GM23338 (cell line): ENCODE measurements around the gene RNU1-2. TPM values are rescaled to one million over a fixed set of nuclear protein-coding genes. Genes with fewer than 3 reads are reported as not detected.
A peak's percentile ranks its signal among the peaks of the same experiment; 100 is the strongest.

Experiments used
- ATAC-seq: fragments of 200-7000 bp; cut with Tn5 transposase; 3 replicates; pipeline ENCODE4 v1.9.1; 2020
- DNase-seq: peaks from one replicate; pipeline ENCODE4 v3.0.0-alpha.2; 2015; ENCODE audit warnings: low spot score
- H2AFZ ChIP-seq: fragments of 200-600 bp; sonication (generic); 2 replicates; pipeline ENCODE4 v1.8.0; 2016; ENCODE audit warnings: antibody characterized with exemption, mild to moderate bottlenecking, moderate library complexity
- H3F3A ChIP-seq: fragments of 200-600 bp; sonication (generic); replicated peaks from 2 replicates; pipeline ENCODE4 v1.8.0; 2017; ENCODE audit warnings: antibody characterized with exemption, mixed run types, low read depth
- H3K27ac ChIP-seq: fragments of 200-600 bp; sonication (generic); 2 replicates; pipeline ENCODE4 v1.6.1; 2016; ENCODE audit warnings: low read depth
- H3K27me3 ChIP-seq: fragments of 200-600 bp; sonication (generic); 2 replicates; pipeline ENCODE4 v1.8.0; 2016; ENCODE audit warnings: mild to moderate bottlenecking, mixed run types, moderate library complexity; ENCODE audit not compliant: insufficient read depth
- H3K36me3 ChIP-seq: fragments of 200-600 bp; sonication (generic); 2 replicates; pipeline ENCODE4 v1.8.0; 2016; ENCODE audit warnings: mild to moderate bottlenecking; ENCODE audit not compliant: insufficient read depth
- H3K4me1 ChIP-seq: fragments of 200-600 bp; sonication (generic); 2 replicates; pipeline ENCODE4 v1.8.0; 2016; ENCODE audit warnings: mild to moderate bottlenecking, moderate library complexity; ENCODE audit not compliant: insufficient read depth
- H3K4me2 ChIP-seq: fragments of 200-600 bp; sonication (generic); 2 replicates; pipeline ENCODE4 v1.7.1; 2017; ENCODE audit warnings: mixed run types
- H3K4me3 ChIP-seq: fragments of 200-600 bp; sonication (generic); 2 replicates; pipeline ENCODE4 v1.6.1; 2016; ENCODE audit warnings: mixed run types
- H3K79me2 ChIP-seq: fragments of 200-600 bp; sonication (generic); replicated peaks from 2 replicates; pipeline ENCODE4 v1.8.0; 2017; ENCODE audit warnings: mild to moderate bottlenecking; ENCODE audit not compliant: insufficient read depth
- H3K9me2 ChIP-seq: fragments of 200-600 bp; sonication (generic); 2 replicates; pipeline ENCODE4 v1.8.0; 2017; ENCODE audit not compliant: insufficient read depth
- H4K20me1 ChIP-seq: fragments of 200-600 bp; sonication (generic); replicated peaks from 2 replicates; pipeline ENCODE4 v1.8.0; 2017; ENCODE audit warnings: mild to moderate bottlenecking; ENCODE audit not compliant: insufficient read depth
- H3K27ac Mint-ChIP-seq: 2 replicates; pipeline ENCODE4 v1.8.0; 2020; ENCODE audit warnings: inconsistent platforms, mild to moderate bottlenecking, moderate library complexity, mixed read lengths
- H3K27me3 Mint-ChIP-seq: 3 replicates; pipeline ENCODE4 v1.8.0; 2022; ENCODE audit warnings: low read depth, mild to moderate bottlenecking, moderate library complexity, mixed read lengths, inconsistent platforms; ENCODE audit not compliant: insufficient read depth, poor library complexity
- H3K36me3 Mint-ChIP-seq: 3 replicates; pipeline ENCODE4 v1.8.0; 2021; ENCODE audit warnings: low read depth, mild to moderate bottlenecking, inconsistent platforms, moderate library complexity, mixed read lengths
- H3K4me1 Mint-ChIP-seq: 3 replicates; pipeline ENCODE4 v1.8.0; 2020; ENCODE audit warnings: mild to moderate bottlenecking, inconsistent platforms, mixed read lengths
- H3K4me3 Mint-ChIP-seq: 3 replicates; pipeline ENCODE4 v1.8.0; 2021; ENCODE audit warnings: moderate library complexity, mild to moderate bottlenecking, inconsistent platforms, mixed read lengths
- H3K9me3 Mint-ChIP-seq: 3 replicates; pipeline ENCODE4 v1.8.0; 2020; ENCODE audit warnings: moderate library complexity, mild to moderate bottlenecking, inconsistent platforms, mixed read lengths
- CREB1 ChIP-seq: fragments of 250-450 bp; sonication (Bioruptor Pico); IDR thresholded peaks from 2 replicates; pipeline ENCODE4 v1.5.0; 2020; ENCODE audit warnings: low read depth, mild to moderate bottlenecking, moderate library complexity
- CTCF ChIP-seq, 2 experiments: fragments of 200-600 bp in 1 of 2; sonication (generic) in 1 of 2; conservative IDR thresholded peaks; 2 replicates each; pipeline versions ENCODE4 v1.5.1 to v1.6.1; 2016 to 2017; ENCODE audit warnings: antibody characterized with exemption in 2 of 2, low read depth in 2 of 2, mild to moderate bottlenecking in 2 of 2, moderate library complexity in 1 of 2
- ETS1 ChIP-seq: IDR thresholded peaks from 2 replicates; pipeline ENCODE4 v1.6.1; 2016; ENCODE audit warnings: antibody characterized with exemption
- EZH2 ChIP-seq: fragments of 200-600 bp; sonication (generic); IDR thresholded peaks from one replicate; pipeline ENCODE4 v1.8.0; 2017; ENCODE audit warnings: antibody characterized with exemption, mild to moderate bottlenecking, low read depth; ENCODE audit not compliant: unreplicated experiment
- EZH2phosphoT487 ChIP-seq: fragments of 200-600 bp; sonication (generic); IDR thresholded peaks from one replicate; pipeline ENCODE4 v1.8.1; 2018; ENCODE audit warnings: antibody characterized with exemption; ENCODE audit not compliant: unreplicated experiment
- JUNB ChIP-seq: IDR thresholded peaks from one replicate; pipeline ENCODE4 v1.6.1; 2016; ENCODE audit warnings: antibody characterized with exemption; ENCODE audit not compliant: unreplicated experiment
- NANOG ChIP-seq: IDR thresholded peaks from 2 replicates; pipeline ENCODE4 v1.6.1; 2016; ENCODE audit warnings: antibody characterized with exemption, borderline replicate concordance
- POLR2AphosphoS5 ChIP-seq: IDR thresholded peaks from 2 replicates; pipeline ENCODE4 v1.6.1; 2016; ENCODE audit warnings: antibody characterized with exemption, low read depth
- REST ChIP-seq: IDR thresholded peaks from one replicate; pipeline ENCODE4 v1.6.1; 2018; ENCODE audit warnings: antibody characterized with exemption; ENCODE audit not compliant: unreplicated experiment
- STAT1 ChIP-seq: IDR thresholded peaks from one replicate; pipeline ENCODE4 v1.6.1; 2016; ENCODE audit warnings: antibody characterized with exemption; ENCODE audit not compliant: unreplicated experiment
- polyA plus RNA-seq: library from polyadenylated mRNA; unstranded; fragments of >200 nt; fragmentation: Nextera tagmentation; extraction: Ambion mirVana; gene quantifications from 2 replicates; pipeline ENCODE4 v1.2.1, GENCODE V29; 2016
- total RNA-seq: library from RNA; depleted of rRNA; stranded (reverse); fragments of >200 nt; shearing (Covaris generic); gene quantifications from 2 replicates; pipeline ENCODE4 v1.2.3, GENCODE V29; 2014

RNU1-2 gene
- total and polyA plus RNA-seq, 2 experiments from 2014 or later: not detected

GRCh38 chr1:16921391-16922185, 25.8 kb downstream of the RNU1-2 start, which contains the start of gene CROCC (continued):
- peak; percentile 76; the same call in 1 of the 2 replicates for TF ChIP-seq ETS1

GRCh38 chr1:16922466-16922865, 26.7 kb downstream of the RNU1-2 start:
- Histone ChIP-seq H3K4me2 (peak overlapping the region; percentile 95), H3K27ac (peak overlapping the region; percentile 61; the same call in 1 of the 2 replicates), H3F3A (peaks cover 53% of the 10 kb centered on the region), H3K27me3 (no peaks in the 10 kb centered on the region), H3K36me3 (no peaks in the 10 kb centered on the region), H3K4me1 (peaks cover 36% of the 10 kb centered on the region), H3K9me2 (no peaks in the 10 kb centered on the region), H2AFZ (no peak overlapping the region; the same call in 1 of the 2 replicates), H4K20me1 (peaks cover 31% of the 10 kb centered on the region), H3K4me3 (peak overlapping the region; percentile 70), H3K79me2 (peaks cover 44% of the 10 kb centered on the region)
- H3K4me1 Mint-ChIP-seq: peaks cover 49% of the 10 kb centered on the region
- H3K9me3 Mint-ChIP-seq: no peaks in the 10 kb centered on the region
- DNase-seq (no peak), ATAC-seq (no peak)
- peak overlapping the region; percentile 91 for H3K27ac Mint-ChIP-seq
- peaks cover 11% of the 10 kb centered on the region; the same call in 1 of the 3 replicates for H3K36me3 Mint-ChIP-seq
- H3K4me3 Mint-ChIP-seq: peak overlapping the region; percentile 92
- peaks cover 28% of the 10 kb centered on the region for H3K27me3 Mint-ChIP-seq
- no peak for TF ChIP-seq ETS1
- no peak for TF ChIP-seq CREB1
- no peak for TF ChIP-seq REST
- TF ChIP-seq NANOG: no peak
- TF ChIP-seq STAT1: no peak
- no peak for TF ChIP-seq EZH2phosphoT487
- no peak for TF ChIP-seq POLR2AphosphoS5
- TF ChIP-seq JUNB: no peak
- TF ChIP-seq EZH2: no peak
- TF ChIP-seq CTCF (conservative IDR thresholded peaks at IDR 0.05; ENCODE audit: low read depth in 2 of 2): no peak
